ENCODE results near the gene FZD2. TPM values are rescaled to one million over a fixed set of nuclear protein-coding genes. Genes with fewer than 3 reads are reported as not detected.

The FZD2 gene
- total and polyA plus RNA-seq, 9 of the 15 experiments (the other 6 are each of a cell fraction or from before 2014, with no cell fraction given): 0.03 to 4.5 (median 1.1) TPM; not detected in 1

DNA sequence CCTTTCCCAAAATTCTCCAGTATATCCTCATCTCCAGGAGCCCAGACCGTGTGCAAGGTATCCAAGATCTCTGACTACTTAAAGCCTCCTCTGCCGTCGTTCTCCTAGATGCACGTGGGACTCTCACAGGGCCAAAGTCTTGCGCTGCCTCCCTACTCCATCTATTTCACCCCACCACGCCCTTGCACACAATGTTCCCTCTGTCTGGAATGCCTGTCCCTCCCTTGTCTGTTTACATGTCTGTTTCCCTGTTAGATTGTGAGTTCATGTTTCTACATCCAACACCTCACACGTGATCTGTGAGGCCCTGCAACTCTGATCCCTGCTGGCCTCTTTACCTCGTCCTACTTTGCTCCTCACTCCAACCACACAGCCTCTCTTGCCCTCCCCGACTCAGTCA is 4.9 kb upstream of the FZD2 start (continued):
- TF ChIP-seq, protein P1, sequence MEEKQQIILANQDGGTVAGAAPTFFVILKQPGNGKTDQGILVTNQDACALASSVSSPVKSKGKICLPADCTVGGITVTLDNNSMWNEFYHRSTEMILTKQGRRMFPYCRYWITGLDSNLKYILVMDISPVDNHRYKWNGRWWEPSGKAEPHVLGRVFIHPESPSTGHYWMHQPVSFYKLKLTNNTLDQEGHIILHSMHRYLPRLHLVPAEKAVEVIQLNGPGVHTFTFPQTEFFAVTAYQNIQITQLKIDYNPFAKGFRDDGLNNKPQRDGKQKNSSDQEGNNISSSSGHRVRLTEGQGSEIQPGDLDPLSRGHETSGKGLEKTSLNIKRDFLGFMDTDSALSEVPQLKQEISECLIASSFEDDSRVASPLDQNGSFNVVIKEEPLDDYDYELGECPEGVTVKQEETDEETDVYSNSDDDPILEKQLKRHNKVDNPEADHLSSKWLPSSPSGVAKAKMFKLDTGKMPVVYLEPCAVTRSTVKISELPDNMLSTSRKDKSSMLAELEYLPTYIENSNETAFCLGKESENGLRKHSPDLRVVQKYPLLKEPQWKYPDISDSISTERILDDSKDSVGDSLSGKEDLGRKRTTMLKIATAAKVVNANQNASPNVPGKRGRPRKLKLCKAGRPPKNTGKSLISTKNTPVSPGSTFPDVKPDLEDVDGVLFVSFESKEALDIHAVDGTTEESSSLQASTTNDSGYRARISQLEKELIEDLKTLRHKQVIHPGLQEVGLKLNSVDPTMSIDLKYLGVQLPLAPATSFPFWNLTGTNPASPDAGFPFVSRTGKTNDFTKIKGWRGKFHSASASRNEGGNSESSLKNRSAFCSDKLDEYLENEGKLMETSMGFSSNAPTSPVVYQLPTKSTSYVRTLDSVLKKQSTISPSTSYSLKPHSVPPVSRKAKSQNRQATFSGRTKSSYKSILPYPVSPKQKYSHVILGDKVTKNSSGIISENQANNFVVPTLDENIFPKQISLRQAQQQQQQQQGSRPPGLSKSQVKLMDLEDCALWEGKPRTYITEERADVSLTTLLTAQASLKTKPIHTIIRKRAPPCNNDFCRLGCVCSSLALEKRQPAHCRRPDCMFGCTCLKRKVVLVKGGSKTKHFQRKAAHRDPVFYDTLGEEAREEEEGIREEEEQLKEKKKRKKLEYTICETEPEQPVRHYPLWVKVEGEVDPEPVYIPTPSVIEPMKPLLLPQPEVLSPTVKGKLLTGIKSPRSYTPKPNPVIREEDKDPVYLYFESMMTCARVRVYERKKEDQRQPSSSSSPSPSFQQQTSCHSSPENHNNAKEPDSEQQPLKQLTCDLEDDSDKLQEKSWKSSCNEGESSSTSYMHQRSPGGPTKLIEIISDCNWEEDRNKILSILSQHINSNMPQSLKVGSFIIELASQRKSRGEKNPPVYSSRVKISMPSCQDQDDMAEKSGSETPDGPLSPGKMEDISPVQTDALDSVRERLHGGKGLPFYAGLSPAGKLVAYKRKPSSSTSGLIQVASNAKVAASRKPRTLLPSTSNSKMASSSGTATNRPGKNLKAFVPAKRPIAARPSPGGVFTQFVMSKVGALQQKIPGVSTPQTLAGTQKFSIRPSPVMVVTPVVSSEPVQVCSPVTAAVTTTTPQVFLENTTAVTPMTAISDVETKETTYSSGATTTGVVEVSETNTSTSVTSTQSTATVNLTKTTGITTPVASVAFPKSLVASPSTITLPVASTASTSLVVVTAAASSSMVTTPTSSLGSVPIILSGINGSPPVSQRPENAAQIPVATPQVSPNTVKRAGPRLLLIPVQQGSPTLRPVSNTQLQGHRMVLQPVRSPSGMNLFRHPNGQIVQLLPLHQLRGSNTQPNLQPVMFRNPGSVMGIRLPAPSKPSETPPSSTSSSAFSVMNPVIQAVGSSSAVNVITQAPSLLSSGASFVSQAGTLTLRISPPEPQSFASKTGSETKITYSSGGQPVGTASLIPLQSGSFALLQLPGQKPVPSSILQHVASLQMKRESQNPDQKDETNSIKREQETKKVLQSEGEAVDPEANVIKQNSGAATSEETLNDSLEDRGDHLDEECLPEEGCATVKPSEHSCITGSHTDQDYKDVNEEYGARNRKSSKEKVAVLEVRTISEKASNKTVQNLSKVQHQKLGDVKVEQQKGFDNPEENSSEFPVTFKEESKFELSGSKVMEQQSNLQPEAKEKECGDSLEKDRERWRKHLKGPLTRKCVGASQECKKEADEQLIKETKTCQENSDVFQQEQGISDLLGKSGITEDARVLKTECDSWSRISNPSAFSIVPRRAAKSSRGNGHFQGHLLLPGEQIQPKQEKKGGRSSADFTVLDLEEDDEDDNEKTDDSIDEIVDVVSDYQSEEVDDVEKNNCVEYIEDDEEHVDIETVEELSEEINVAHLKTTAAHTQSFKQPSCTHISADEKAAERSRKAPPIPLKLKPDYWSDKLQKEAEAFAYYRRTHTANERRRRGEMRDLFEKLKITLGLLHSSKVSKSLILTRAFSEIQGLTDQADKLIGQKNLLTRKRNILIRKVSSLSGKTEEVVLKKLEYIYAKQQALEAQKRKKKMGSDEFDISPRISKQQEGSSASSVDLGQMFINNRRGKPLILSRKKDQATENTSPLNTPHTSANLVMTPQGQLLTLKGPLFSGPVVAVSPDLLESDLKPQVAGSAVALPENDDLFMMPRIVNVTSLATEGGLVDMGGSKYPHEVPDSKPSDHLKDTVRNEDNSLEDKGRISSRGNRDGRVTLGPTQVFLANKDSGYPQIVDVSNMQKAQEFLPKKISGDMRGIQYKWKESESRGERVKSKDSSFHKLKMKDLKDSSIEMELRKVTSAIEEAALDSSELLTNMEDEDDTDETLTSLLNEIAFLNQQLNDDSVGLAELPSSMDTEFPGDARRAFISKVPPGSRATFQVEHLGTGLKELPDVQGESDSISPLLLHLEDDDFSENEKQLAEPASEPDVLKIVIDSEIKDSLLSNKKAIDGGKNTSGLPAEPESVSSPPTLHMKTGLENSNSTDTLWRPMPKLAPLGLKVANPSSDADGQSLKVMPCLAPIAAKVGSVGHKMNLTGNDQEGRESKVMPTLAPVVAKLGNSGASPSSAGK (IDR thresholded peaks at IDR 0.05): peak; percentile 54

All from K562 (cell line).